Activated CD8-positive, alpha-beta T cell treated with anti-CD3 and anti-CD28 coated beads, Interleukin-2, amount 10 ng/mL, durations not matched to agents 7 days and 5 days (primary cell): ENCODE results near the gene OCRL. TPM values are rescaled to one million over a fixed set of nuclear protein-coding genes. Genes with fewer than 3 reads are reported as not detected.

Source experiments
- ATAC-seq: fragments of 150-1000 bp; cut with Tn5 transposase; one replicate; pipeline ENCODE4 v1.10.0; 2021; ENCODE audit warnings: moderate library complexity
- CTCF ChIA-PET: fragments of 350-600 bp; sonication (Branson Sonifier 250); formaldehyde crosslinking; loops from one replicate; lab custom pipeline; 2021; ENCODE audit warnings: antibody characterized with exemption; lab: Charles Lee
- POLR2A ChIA-PET: fragments of 350-600 bp; sonication (Branson Sonifier 250); formaldehyde crosslinking; loops from one replicate; lab custom pipeline; 2021; ENCODE audit warnings: antibody characterized with exemption; lab: Charles Lee
- DNase-seq: peaks from one replicate; pipeline ENCODE4 v3.0.0-alpha.2; 2020
- H3K27ac Mint-ChIP-seq: one replicate; pipeline ENCODE4 v1.8.0; 2021; ENCODE audit warnings: mild to moderate bottlenecking, mixed read lengths
- H3K27me3 Mint-ChIP-seq: one replicate; pipeline ENCODE4 v1.8.0; 2021; ENCODE audit warnings: low read depth, mixed read lengths
- H3K36me3 Mint-ChIP-seq: one replicate; pipeline ENCODE4 v1.8.0; 2021; ENCODE audit warnings: low read depth, mixed read lengths
- H3K4me1 Mint-ChIP-seq: one replicate; pipeline ENCODE4 v1.8.0; 2021; ENCODE audit warnings: low read depth, mixed read lengths
- H3K4me3 Mint-ChIP-seq: one replicate; pipeline ENCODE4 v1.8.0; 2021; ENCODE audit warnings: mild to moderate bottlenecking, mixed read lengths
- H3K9me3 Mint-ChIP-seq: one replicate; pipeline ENCODE4 v1.8.0; 2022; ENCODE audit warnings: mixed read lengths; ENCODE audit not compliant: insufficient read depth
- total RNA-seq, 2 experiments: library from RNA; stranded (reverse); gene quantifications; one replicate each; pipeline ENCODE4 v1.2.3, GENCODE V29; 2021

The OCRL gene
- total RNA-seq, 2 experiments from 2014 or later, result 0.90 to 1.0 TPM

DNA sequence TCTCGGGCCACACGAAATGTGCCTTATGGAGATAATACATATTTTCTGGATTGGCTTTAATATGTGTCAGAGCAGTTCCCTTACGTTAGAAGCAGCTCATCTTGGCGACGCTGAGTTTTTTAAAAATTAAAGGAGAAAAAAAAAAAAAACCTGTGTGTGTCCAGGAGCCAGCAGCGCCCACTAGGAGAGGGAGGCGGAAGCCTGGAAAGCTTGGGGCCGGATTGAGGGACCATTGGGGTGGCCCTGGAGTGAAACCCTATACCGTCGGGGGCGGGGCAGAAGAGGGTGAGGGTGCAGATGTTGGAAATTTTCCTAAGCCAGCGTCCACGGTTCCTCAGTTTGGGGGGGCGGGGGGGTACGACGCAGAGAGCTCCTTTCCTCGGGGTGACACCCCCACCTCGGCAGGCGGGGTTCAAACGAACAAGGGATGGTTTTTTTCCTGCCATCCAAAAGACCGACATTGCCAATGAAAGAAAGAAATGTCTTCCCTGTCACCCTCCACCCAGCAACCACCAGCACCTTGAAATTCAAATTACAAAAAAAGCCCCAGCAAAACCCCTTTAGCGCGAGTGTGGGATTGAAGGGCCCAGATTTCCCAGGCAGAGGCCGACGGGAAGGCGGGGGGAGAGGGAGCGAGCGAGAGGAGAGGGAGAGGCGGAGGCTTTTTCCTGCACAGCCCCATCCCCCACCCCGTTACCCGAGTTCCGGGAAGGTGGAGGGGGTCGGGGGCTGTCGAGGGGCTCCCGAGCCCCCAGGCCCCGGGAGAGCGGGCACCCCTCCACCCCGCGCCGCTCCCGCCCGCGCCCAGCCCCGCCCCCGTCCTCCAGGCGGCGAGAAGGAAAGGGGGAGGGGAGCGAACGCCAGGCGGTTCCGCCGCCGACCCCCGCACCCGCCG lies 17.6 kb upstream of the OCRL start:
- DNase-seq (no peak), ATAC-seq (peak; percentile 49)
- Mint-ChIP-seq H3K4me1 (peaks cover 6% of the 10 kb centered on the region), H3K27ac (no peak overlapping the region), H3K4me3 (peak overlapping the region; percentile 72), H3K36me3 (no peaks in the 10 kb centered on the region), H3K27me3 (peaks cover 19% of the 10 kb centered on the region), H3K9me3 (no peaks in the 10 kb centered on the region)
- ChIA-PET CTCF (no interaction called here), POLR2A (no interaction called here)

DNA sequence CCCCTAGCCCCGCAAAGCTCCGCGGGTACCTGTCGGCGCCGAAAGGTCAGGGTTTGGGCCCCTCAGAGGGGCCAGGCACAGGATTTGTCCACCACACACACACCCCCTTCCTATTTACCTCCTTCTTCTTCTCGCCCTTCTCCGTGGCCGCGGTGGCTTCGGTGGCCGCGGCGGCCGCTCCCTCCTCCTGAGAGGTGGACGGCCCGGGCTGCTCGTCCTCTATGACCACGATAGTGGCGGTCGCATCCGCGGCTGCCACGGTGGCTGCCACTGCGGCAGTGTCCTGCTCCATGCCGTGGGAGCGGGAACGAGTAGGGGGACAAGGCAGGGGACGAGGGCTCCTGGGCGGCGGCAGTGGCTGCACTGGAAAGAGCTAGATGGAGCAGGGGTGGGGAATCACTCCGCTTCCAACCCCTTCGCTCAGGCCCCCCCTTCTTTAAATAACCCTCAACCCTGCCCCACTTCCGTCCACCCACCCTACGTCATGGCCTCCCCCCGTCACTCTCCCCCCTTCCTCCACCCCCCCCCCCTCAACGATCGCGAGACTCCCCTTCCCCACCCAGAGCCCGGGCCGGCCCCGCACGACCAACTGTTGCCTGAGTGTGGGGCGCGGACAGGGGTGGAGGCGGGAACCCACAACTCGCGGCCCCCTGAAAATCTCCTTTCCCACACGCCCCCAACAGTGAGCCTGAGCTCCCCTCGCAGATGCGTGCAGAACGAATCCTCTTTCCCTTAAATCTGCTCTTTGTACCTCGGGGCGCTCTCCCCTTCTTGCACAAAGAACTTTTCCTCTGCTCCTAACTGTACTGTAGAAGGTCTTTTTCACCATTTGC lies 16.8 kb upstream of the OCRL start, which contains the start of gene SMARCA1:
Gene SMARCA1, minus strand, starts transcription at position 412 of the 833 bp plus-strand sequence. Its CDS starts 120 bp downstream, at position 292.
- ChIA-PET POLR2A (no interaction called here), CTCF (no interaction called here)
- Mint-ChIP-seq H3K4me3 (peak within 1 kb of the TSS; percentile 72), H3K27me3 (peaks cover 19% of the 10 kb centered on the region), H3K27ac (no peak within 1 kb of the TSS), H3K36me3 (no peaks in the 10 kb centered on the region), H3K9me3 (no peaks in the 10 kb centered on the region), H3K4me1 (peaks cover 6% of the 10 kb centered on the region)
- no peak for DNase-seq
- peak; percentile 23 for ATAC-seq

DNA sequence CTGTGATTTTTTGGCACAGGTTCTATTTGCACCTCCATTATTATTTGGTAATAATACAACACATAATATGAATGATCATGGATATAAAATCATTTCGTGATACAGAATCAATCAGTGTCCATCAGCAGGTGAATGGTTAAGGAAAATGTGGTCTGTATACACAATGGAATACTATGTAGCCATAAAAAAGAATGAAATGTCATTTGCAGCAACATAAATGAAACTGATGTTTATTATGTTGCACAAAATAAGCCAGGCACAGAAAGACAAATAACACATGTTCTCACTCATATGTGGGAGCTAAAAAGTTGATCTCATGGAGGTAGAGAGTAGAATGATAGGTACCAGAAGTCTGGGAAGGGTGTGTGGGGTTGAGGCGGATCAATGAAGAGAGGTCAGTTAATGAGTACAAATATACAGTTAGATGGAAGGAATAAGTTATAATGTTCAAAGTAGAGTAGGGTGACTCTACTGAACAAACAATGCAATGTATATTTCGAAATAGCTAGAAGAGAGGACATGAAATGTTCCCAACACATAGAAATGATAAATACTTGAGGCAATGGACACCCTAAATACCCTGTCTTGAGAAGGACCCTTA lies 15.7 kb upstream of the OCRL start:
- no peak for ATAC-seq

DNA sequence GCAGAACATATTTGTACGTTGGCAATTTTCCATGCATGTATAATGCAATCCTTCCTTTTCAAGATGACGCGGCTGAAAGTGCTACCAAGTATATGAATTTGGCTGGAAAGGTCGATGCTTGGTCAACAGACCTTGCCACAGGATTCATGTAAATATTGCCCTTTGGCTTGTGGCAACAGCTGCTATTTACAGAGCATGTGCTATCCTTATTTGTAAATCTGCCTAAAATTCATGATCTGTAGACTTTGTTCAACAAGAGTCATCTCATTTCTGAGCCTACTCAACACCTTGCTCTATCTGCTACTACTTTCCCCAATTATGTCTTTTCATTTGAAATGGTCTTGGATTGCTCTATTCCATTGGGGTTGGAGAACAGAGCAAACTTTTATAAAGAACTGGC lies 14.9 kb upstream of the OCRL start:
- ChIA-PET CTCF (no interaction called here), POLR2A (no interaction called here)
- Mint-ChIP-seq H3K27ac (no peak overlapping the region), H3K27me3 (peaks cover 18% of the 10 kb centered on the region), H3K4me1 (peaks cover 6% of the 10 kb centered on the region), H3K9me3 (no peaks in the 10 kb centered on the region), H3K4me3 (no peak overlapping the region), H3K36me3 (no peaks in the 10 kb centered on the region)
- ATAC-seq (no peak), DNase-seq (no peak)

More for the DNA sequence above, 15.7 kb upstream of the OCRL start:
- no peaks in the 10 kb centered on the region for H3K36me3 Mint-ChIP-seq
- POLR2A ChIA-PET, result no interaction called here
- no peak overlapping the region for H3K4me3 Mint-ChIP-seq
- no peak overlapping the region for H3K27ac Mint-ChIP-seq
- CTCF ChIA-PET, result no interaction called here
- DNase-seq, result no peak
- H3K4me1 Mint-ChIP-seq, result peaks cover 6% of the 10 kb centered on the region
- H3K27me3 Mint-ChIP-seq, result peaks cover 19% of the 10 kb centered on the region
- no peaks in the 10 kb centered on the region for H3K9me3 Mint-ChIP-seq

DNA sequence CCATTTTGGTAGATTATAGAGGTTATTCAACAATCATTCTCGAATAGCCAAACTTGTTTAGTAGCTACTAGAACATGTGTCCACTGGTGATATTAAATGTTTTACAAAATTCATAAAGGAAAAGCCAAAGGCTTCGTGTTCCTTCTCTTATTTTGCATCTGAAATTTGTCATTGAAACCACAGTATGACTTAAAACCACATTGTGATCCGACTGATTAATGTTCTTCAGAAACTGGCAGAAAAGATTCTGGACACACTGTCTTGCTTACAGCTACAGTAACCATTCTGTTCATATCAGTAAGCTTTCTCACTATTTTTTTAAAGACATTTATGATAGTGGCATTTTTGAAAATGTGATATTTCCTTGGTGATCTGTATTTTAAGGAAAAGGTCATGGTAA lies 14.2 kb upstream of the OCRL start:
- ChIA-PET POLR2A (no interaction called here), CTCF (no interaction called here)

DNA sequence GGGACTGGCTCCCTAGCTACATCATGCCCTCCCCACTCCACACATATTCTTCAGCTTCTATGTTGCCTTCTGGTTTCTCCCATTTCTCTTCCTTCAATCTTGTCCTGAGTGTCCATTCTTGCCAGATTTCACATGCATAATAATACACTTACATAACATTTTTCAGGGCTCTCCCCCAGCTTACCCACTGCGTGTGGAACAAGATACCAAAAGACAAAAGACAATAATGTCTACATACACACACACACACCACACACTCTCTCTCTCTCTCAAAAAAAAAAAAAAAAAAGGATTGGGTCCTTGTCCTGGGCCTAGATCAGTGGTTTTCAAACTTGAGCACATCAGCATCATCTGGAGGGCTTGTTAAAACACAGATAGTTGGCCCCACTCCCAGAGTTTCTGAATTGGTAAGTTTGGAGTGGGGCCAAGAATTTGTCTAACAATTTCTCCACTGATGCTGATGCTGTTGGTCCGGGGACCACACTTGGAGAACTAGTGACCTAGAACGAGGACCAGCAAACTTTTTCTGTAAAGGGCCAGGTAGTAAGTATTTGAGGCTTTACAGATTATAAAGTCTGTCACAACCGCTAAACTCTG lies 10.3 kb upstream of the OCRL start:
- H3K27me3 Mint-ChIP-seq, result no peaks in the 10 kb centered on the region
- H3K4me3 Mint-ChIP-seq, result no peak overlapping the region
- ChIA-PET POLR2A (no interaction called here), CTCF (no interaction called here)
- H3K9me3 Mint-ChIP-seq, result no peaks in the 10 kb centered on the region
- no peaks in the 10 kb centered on the region for H3K4me1 Mint-ChIP-seq
- H3K36me3 Mint-ChIP-seq, result no peaks in the 10 kb centered on the region
- H3K27ac Mint-ChIP-seq, result no peak overlapping the region
- DNase-seq (no peak), ATAC-seq (no peak)

More for the DNA sequence above, 14.2 kb upstream of the OCRL start:
- DNase-seq (no peak), ATAC-seq (no peak)
- Mint-ChIP-seq H3K27ac (no peak overlapping the region), H3K9me3 (no peaks in the 10 kb centered on the region), H3K27me3 (peaks cover 16% of the 10 kb centered on the region), H3K4me1 (peaks cover 6% of the 10 kb centered on the region), H3K4me3 (no peak overlapping the region), H3K36me3 (no peaks in the 10 kb centered on the region)

DNA sequence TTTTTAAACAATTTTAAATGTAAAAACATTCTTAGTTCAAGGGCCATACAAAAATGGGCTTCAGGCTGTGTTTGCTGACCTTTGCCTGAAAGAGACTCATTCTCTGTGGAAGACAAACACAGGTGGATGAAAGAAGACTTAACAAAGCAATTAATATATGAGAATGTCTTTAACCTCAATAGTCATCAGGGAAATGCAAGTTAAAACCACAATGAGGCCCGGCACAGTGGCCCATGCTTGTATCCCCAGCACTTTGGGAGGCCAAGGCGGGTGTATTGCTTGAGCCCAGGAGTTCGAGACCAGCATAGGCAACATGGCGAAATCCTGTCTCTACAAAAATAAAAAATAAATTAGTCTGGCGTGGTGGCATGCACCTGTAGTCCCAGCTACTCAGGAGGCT lies 9.6 kb upstream of the OCRL start:
- DNase-seq, result no peak
- H3K9me3 Mint-ChIP-seq, result no peaks in the 10 kb centered on the region
- no peak overlapping the region for H3K4me3 Mint-ChIP-seq
- no peaks in the 10 kb centered on the region for H3K36me3 Mint-ChIP-seq
- H3K27me3 Mint-ChIP-seq, result no peaks in the 10 kb centered on the region
- H3K4me1 Mint-ChIP-seq, result no peaks in the 10 kb centered on the region
- no peak overlapping the region for H3K27ac Mint-ChIP-seq
- POLR2A ChIA-PET, result no interaction called here
- ATAC-seq, result no peak
- CTCF ChIA-PET, result no interaction called here

DNA sequence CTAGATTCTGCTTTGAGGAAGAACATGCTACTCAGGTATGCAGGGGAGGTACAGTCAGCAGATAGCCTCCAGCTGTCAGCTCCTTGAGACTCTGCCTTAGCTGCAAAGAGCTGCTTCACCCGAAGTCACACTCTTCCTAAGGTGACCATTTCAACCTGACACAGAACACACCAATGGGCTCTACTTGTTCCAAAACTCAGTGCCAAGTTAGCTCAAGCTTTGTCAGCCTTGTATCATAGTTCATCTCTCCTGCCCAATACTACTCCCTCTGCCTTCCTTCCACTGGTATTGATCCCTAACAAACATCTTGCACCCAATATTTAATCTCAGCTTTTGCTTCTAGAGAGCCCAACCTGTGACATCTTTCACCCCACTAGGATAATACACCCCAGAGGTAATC lies 8.9 kb upstream of the OCRL start:
- H3K27ac Mint-ChIP-seq, result no peak overlapping the region
- no peaks in the 10 kb centered on the region for H3K4me1 Mint-ChIP-seq
- no peaks in the 10 kb centered on the region for H3K36me3 Mint-ChIP-seq
- CTCF ChIA-PET, result no interaction called here
- no peak overlapping the region for H3K4me3 Mint-ChIP-seq
- DNase-seq (no peak), ATAC-seq (no peak)
- POLR2A ChIA-PET, result no interaction called here
- H3K9me3 Mint-ChIP-seq, result no peaks in the 10 kb centered on the region
- H3K27me3 Mint-ChIP-seq, result no peaks in the 10 kb centered on the region

DNA sequence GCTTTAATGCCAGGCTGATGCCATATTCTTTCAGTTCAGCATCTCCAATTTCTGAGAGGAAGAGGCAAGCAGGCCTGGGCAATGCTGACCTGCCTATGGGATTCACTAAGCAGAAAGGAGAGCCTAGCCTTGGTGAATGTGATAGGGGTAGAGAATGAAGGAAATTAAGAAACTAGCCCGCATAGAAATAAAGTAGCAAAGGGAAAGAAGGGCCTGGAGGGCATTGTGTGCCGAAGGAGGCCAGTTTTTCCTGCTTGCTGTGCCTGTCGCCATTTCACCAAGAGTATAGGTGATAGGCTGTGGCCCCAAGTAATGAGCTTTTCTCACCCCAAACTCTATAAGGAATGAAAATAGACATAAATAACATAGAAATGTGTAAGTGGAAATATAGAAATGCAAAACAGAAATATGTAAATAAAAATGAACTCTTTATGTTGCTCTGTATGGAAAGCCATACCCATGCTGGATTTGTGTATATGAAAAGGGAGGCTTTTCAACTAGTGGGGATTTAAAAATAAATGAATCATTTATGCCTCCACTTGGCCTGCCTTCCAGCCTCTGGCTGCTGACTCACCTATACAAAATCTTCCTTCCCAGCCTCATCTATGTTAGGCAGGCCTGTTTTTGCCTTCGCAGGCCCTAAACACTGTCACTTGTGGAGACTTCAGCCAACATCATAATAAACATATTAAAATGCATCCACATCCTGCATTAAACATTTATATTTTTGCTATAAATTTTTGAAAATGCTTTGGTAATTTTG lies 5.1 kb upstream of the OCRL start:
- DNase-seq (no peak), ATAC-seq (no peak)
- H3K27ac Mint-ChIP-seq, result no peak overlapping the region
- ChIA-PET CTCF (no interaction called here), POLR2A (no interaction called here)
- H3K27me3 Mint-ChIP-seq, result peaks cover 10% of the 10 kb centered on the region
- H3K4me1 Mint-ChIP-seq, result no peaks in the 10 kb centered on the region
- no peak overlapping the region for H3K4me3 Mint-ChIP-seq
- H3K9me3 Mint-ChIP-seq, result no peaks in the 10 kb centered on the region
- H3K36me3 Mint-ChIP-seq, result no peaks in the 10 kb centered on the region

DNA sequence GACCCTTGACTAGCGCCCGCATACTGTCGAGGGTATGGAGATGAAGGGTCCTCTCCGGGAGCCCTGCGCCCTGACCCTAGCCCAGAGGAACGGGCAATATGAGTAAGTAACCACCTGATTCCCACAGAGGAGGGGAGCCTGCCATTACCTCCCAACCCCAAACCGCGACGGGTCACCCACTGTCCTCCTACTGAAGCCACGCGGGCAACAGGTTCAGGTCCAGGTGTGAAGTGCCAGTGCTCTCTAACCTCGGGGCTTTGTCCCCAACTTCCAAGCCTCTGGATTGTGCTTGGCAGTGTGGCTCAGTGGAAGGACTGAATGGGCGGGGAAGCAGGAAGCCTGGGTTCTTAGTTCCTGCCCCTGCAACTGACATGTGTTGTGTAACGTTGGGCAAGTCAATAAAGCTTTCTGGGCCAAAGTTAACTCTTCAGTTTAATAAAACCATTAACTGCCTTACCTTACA lies 694 bp downstream of the OCRL start:
- CTCF ChIA-PET, result no interaction called here
- peak overlapping the region; percentile 46 for H3K4me3 Mint-ChIP-seq
- no peaks in the 10 kb centered on the region for H3K36me3 Mint-ChIP-seq
- DNase-seq (no peak), ATAC-seq (peak; percentile 36)
- no peaks in the 10 kb centered on the region for H3K9me3 Mint-ChIP-seq
- POLR2A ChIA-PET, result no interaction called here
- H3K27ac Mint-ChIP-seq, result no peak overlapping the region
- H3K27me3 Mint-ChIP-seq, result peaks cover 13% of the 10 kb centered on the region
- H3K4me1 Mint-ChIP-seq, result peaks cover 2% of the 10 kb centered on the region

DNA sequence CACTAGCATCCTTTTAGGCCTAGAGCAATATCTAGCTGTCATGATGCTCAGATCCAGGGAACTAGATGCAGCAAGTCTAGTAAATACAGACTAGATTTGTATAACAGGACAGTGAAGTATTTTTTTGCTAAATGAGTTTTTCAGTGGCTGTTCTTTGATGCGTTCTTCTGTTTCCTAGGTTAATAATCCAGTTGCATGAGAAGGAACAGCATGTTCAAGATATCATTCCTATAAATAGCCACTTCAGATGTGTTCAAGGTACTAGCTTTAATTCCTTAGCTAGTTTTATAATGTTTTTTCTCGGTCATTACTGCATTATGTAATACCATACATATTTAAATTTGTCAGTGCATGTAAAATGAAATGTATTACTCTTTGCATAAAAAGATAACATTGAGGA lies 4.7 kb downstream of the OCRL start:
- Mint-ChIP-seq H3K36me3 (no peaks in the 10 kb centered on the region), H3K4me1 (peaks cover 2% of the 10 kb centered on the region), H3K9me3 (no peaks in the 10 kb centered on the region), H3K4me3 (no peak overlapping the region), H3K27ac (no peak overlapping the region), H3K27me3 (peaks cover 3% of the 10 kb centered on the region)
- CTCF ChIA-PET, result no interaction called here
- ATAC-seq, result no peak
- POLR2A ChIA-PET, result no interaction called here
- no peak for DNase-seq
